NB4 (cell line): Measurements from ENCODE around the gene RPL22.

Experiments used
- DNase-seq: peaks from one replicate; pipeline ENCODE4 v3.0.0; 2010; ENCODE audit warnings: low read depth
- H3K4me3 ChIP-seq: one replicate; pipeline ENCODE4 v1.5.1; 2011; ENCODE audit warnings: mild to moderate bottlenecking, low read depth, low read length, moderate library complexity
- MYC ChIP-seq: IDR thresholded peaks from 2 replicates; pipeline ENCODE4 v1.6.1; 2011; ENCODE audit warnings: low read depth, low read length
- POLR2A ChIP-seq: IDR thresholded peaks from 2 replicates; pipeline ENCODE4 v1.6.1; 2011; ENCODE audit warnings: mild to moderate bottlenecking; ENCODE audit not compliant: insufficient read length; ENCODE audit errors: extremely low read depth
- TF ChIP-seq, protein P1 (sequence below): IDR thresholded peaks from one replicate; pipeline ENCODE4 v1.5.1; 2012; ENCODE audit warnings: low read depth, low read length
- TF ChIP-seq, protein P2 (sequence below): IDR thresholded peaks from 2 replicates; pipeline ENCODE4 v1.6.1; 2011; ENCODE audit warnings: low read depth, low read length

RPL22 gene

DNA sequence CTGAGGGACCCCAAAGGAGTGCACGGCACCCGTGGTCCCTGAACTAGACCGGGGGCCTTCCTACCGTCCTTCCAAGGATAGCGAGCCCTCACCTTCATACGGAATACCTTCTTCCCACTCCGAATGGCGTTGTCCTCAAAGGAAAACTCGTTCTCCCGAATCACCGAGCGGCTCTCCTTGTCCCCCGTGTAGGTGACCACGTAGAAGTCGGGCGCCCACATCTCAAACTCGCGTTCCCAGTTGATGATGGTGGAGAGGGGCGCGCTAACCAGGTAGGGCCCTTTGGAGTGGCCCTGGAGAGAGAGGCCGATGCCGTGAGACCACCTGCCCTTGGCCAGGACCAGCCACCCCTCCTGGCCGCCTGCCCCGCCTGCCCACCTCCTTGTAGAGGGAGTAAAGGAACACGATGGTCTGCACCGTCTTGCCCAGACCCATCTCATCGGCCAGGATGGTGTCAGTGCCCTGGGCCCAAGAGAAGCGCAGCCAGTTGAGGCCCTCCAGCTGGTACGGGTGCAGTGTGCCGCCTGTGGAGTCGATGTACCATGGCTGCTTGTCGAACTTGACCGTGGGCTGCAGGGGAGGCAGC is 57.3 kb downstream of the RPL22 start:
- no peak for DNase-seq
- H3K4me3 ChIP-seq = no peak overlapping the region

DNA sequence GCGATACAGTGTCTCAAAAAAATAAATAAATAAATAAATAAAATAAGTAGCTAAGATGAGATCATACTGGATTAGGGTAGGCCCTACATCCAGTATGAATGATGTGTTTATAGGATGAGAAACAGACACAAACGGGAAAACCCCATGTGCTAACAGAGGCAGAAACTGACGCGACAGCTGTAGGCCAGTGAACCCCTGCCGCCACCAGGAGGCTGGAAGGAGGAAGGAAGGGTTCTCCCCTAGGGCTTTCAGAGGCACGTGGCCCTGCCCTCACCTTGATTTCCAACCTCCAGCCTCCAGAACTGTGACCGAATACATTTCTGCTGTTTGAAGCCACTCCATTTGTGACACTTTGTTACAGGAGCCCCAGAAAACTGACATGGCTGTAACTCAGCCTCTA is 57.8 kb downstream of the RPL22 start:
- no peak overlapping the region for H3K4me3 ChIP-seq
- TF ChIP-seq, protein P1, sequence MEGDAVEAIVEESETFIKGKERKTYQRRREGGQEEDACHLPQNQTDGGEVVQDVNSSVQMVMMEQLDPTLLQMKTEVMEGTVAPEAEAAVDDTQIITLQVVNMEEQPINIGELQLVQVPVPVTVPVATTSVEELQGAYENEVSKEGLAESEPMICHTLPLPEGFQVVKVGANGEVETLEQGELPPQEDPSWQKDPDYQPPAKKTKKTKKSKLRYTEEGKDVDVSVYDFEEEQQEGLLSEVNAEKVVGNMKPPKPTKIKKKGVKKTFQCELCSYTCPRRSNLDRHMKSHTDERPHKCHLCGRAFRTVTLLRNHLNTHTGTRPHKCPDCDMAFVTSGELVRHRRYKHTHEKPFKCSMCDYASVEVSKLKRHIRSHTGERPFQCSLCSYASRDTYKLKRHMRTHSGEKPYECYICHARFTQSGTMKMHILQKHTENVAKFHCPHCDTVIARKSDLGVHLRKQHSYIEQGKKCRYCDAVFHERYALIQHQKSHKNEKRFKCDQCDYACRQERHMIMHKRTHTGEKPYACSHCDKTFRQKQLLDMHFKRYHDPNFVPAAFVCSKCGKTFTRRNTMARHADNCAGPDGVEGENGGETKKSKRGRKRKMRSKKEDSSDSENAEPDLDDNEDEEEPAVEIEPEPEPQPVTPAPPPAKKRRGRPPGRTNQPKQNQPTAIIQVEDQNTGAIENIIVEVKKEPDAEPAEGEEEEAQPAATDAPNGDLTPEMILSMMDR = peak; percentile 44
- TF ChIP-seq, protein P2, sequence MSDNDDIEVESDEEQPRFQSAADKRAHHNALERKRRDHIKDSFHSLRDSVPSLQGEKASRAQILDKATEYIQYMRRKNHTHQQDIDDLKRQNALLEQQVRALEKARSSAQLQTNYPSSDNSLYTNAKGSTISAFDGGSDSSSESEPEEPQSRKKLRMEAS = peak; percentile 81
- TF ChIP-seq POLR2A (no peak), MYC (peak; percentile 70)
- peak; percentile 48 for DNase-seq

More for the DNA sequence above, 57.3 kb downstream of the RPL22 start:
- TF ChIP-seq, protein P1 = no peak
- TF ChIP-seq POLR2A = no peak
- TF ChIP-seq MYC = no peak
- TF ChIP-seq, protein P2 = no peak

DNA sequence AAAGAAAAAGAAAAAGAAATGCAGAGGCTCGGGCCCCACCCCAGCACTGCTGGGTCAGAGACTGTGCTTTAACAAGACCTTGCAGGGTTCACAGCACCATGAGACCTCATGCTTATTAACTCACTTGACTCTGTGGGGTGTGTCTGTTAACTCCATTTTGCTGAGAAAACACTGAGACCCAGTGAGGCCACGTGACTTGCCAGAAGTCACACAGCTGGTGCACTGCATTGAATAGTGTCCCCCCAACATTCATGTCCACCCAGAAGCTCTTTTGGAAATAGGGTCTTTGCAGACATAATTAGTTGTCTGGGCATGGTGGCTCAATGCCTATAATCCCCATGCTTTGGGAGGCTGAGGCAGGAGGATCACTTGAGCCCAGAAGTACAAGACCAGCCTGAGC is 59.0 kb downstream of the RPL22 start:
- H3K4me3 ChIP-seq = no peak overlapping the region
- DNase-seq = no peak
- TF ChIP-seq, protein P2 = no peak
- TF ChIP-seq MYC = no peak
- no peak for TF ChIP-seq POLR2A
- TF ChIP-seq, protein P1 = no peak

DNA sequence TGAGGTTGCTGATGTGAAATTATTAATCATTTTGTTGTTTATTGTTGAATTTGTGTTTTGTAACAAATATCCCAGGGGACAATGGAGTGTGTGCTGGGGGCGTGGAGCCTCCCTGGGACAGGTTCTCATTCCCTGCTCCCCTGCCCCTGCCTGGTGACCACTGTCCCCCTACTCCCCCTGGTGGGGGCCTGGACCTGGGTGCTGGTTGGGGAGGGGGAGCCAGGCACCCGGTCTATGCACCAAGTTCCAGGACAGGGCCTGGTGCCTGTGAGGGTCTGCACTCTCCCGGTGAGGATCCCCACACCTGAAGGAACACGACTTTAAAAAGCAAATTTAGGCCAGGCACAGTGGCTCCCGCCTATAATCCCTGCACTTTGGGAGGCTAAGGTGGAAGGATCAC is 61.6 kb downstream of the RPL22 start:
- no peak for TF ChIP-seq MYC
- TF ChIP-seq, protein P1 = no peak
- no peak for TF ChIP-seq POLR2A
- TF ChIP-seq, protein P2 = no peak
- H3K4me3 ChIP-seq = no peak overlapping the region
- DNase-seq = no peak

DNA sequence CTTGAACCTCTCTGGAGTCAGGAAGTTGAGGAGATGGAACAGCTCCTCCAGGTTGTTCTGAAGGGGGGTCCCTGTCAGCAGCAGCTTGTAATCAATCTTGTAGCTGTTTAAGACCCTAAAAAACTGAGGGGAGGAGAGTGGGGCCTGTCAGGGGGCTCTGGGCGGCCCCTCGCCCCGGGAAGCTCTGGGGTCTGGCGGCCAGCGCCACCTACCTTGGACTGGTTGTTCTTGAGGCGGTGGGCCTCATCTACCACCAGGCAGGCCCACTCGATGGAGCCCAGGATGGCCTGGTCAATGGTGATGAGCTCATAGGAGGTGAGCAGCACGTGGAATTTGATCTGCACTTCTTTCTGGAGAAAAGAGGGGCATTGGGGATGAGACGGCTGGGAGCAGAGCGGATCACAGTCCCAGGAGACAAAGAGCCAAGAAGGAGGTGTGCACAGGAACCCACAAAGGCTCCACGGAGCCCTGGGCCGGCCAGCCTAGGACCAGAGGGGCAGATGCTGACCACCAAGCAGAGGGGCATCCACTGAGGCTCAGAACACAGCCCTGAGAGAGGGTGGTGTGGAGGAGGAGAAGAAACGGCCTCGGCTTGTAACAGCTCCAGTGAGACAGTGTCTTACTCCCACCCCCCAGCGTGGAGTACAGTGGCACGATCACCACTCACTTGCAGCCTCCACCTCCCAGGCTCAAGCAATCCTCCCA is 62.7 kb downstream of the RPL22 start:
- no peak for DNase-seq
- no peak overlapping the region for H3K4me3 ChIP-seq
- no peak for TF ChIP-seq POLR2A
- TF ChIP-seq, protein P1 = no peak
